GM21576 (cell line): Measurements from ENCODE around the gene PLB1.
A peak's percentile ranks its signal among the peaks of the same experiment; 100 is the strongest.

Experiments
- ATAC-seq: cut with Tn5 transposase; IDR thresholded peaks from one replicate; pipeline ENCODE4 v1.9.1; 2021; ENCODE audit warnings: mild to moderate bottlenecking, moderate library complexity; ENCODE audit not compliant: unreplicated experiment

The PLB1 gene

GRCh38 chr2:28624793-28625701 is 129.2 kb downstream of the PLB1 start:
- ATAC-seq = peak; percentile 65

GRCh38 chr2:28626376-28626775 is 130.5 kb downstream of the PLB1 start:
- no peak for ATAC-seq

DNA sequence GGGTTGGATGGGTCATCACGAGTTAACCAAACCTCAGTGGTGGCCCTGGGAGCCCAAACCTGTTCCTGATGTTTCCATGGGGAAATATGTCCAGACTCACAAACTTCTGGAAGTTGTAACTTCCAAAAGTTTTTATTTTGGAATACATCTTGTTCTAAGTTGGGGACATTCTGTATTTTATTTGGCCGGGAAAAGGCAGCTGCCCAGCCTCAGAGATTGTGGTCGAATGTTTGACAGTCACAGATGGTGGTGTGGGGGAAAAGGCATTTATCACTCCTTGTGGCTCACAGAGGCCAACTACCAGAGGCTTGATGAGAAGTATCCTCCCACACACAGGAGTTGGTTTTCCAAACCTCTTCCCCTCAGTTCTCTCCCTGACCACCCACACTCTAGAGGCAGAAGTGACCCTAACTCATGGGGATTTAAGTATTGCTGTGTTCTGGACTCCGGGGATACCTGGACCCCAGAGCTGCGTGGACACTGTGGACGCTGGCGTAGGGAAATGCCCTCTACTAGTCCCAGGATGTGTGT is 131.1 kb downstream of the PLB1 start:
- ATAC-seq = no peak

- ATAC-seq = no peak
Observed at GRCh38 chr2:28627722-28628480, 132.0 kb downstream of the PLB1 start.

DNA sequence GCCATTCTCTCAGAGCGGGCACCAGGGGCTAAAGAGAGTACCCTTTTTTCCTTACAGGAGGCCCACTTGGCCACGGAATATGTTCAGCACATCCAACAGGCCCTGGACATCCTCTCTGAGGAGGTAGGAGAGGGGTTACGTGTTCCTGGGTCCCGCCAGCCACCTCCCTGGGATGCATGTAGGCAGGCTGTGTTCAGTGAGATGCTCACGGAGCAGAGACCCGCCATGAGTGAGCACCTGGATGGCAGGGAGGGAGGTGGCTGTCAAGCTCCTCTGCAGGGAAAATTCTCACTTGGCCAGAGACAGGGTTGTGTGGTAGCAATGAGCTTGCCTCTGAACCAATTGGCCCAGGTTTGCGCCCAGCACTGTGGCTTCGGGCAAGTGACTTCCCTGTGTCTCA is 132.6 kb downstream of the PLB1 start:
- ATAC-seq = no peak

GRCh38 chr2:28628987-28629386 is 133.1 kb downstream of the PLB1 start:
- ATAC-seq = no peak

DNA sequence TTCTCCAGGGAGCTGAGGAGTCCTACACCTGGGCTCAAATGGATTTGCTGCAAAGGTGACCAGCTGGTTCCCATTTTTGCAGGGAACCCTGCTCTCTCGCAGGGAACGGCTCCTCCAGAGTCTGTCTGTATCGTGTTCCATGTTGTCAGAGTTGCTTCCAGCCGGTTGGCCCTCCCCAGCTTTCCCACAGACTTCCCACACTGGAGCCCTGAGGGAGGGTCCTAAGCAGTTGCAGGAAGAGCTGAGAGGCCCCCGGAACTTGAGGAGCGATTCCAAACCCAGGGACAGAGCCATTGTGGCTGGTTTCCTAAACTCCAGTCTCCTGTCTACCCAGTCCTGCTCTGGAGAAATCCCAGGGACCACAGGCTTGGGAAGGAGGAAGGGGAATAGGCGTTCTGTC is 134.1 kb downstream of the PLB1 start:
- ATAC-seq = no peak

DNA sequence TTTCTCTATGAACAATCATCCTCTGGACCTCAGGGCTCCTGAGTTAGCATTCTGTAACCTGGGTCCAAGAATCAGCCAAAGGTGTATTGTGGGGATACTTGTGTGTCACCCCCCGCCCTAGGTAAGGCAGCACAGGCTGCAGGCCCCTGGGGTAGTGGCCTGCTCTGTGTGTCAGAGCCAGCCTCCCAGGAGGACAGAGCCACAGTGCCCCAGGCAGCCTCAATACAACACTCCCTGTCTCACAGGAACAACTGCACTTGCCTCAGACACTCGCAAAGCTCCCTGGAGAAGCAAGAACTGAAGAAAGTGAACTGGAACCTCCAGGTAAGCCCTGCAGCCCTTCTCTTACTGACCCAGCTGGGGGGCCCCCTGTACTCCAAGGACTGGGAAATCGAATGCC is 134.5 kb downstream of the PLB1 start:
- no peak for ATAC-seq

DNA sequence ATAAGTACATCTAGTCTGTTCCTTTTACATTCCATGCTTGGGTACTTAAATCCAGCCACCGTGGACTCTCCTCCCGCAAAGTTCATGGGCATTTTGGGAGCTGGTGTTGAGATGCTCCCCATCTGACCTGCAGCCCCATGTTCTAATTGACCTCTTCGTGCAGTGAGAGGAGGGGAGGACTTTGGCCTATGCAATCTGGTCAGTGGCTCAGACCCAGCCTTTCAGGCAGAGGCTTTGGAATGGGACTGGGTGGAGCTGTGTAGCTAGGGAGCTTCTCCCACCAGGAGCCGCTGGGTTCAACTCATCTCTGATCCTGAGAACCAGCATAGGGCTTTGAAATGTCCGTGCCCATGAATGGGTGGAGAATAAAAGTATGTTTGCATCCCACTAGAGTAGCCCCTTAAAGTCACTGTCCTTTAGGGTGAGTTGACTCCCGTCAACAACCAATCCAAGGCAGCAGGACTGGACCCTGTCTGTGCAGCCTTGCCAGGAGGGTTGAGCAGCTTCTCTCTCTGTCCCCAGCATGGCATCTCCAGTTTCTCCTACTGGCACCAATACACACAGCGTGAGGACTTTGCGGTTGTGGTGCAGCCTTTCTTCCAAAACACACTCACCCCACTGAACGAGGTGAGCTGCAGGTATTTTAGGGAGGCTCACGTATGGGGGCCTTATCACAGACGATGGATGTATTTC is 135.8 kb downstream of the PLB1 start:
- ATAC-seq = no peak

DNA sequence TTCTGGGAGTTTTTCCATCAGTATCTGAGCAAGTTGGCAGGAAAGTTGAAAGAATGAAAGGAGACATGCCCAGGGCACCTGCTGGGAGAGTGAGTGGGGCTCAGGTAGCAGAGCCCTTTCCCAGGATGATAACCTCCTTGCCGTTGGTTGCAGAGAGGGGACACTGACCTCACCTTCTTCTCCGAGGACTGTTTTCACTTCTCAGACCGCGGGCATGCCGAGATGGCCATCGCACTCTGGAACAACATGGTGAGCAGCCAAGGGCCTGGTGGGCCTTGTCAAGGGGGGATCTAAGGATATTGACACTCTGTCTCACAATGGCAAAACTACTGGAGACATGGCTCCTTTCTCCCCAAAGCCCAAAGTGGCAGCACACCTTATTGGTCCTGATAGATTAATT is 136.9 kb downstream of the PLB1 start:
- no peak for ATAC-seq

- no peak for ATAC-seq
Observed at GRCh38 chr2:28633204-28633603, 137.3 kb downstream of the PLB1 start.

DNA sequence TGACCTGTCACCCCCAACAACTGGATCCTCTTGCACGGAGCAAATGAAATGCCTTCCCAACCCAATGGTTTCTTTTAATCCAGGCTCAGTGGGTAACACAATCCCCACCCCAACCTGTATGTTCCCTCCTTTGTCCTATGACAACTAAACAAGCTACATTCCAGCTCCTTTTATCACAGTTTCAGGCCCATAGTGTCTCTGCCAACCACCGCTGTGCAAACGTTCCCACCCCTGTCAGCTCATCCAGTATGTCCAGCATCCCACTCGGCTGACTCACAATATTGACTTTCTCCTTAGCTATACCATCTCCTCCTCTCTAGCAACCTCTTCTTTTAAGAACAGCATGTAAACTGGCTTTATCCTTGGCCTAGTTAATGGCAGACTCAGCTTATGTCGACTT is 137.9 kb downstream of the PLB1 start:
- no peak for ATAC-seq

DNA sequence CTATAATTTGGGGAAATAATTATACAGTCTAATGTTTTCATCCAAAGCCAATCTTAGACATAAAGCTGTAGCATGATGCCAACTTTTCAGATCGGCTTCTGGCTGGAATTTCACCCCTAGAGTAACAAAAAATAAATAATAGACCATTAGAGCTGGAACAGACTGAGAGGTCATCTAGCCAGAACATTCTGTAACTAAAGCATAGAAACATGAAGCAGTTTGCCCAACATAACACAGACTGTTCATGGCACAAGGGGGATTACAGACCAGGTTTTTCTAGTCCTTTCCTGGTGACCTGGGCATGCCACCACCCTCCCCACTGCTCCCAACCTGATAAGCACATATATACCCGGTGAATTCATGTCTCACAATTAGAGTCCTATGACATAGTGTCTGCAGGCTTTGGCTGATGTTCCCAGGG is 139.3 kb downstream of the PLB1 start:
- no peak for ATAC-seq

- ATAC-seq = no peak
Observed at GRCh38 chr2:28636491-28636890, 140.6 kb downstream of the PLB1 start.

- no peak for ATAC-seq
Observed at GRCh38 chr2:28637066-28638047, 141.5 kb downstream of the PLB1 start.

DNA sequence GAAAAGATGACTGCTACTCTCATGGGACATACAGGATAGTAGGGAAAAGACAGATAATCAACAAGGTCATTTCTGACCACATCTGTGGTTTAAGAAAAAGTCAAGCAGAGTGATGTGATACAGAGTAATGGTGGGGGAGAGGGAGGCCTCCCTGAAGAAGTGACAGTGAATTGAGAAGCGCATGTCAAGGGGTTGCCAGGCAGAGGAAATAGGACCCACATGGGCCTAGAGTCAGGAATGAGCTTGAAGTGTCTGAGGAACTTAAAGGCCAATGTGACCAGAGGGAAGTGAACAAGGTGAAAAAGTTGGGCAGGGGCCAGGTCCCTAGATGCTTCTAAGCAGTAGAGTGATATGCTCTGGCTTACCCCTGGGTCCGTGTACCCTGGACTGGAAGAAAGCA is 142.2 kb downstream of the PLB1 start:
- no peak for ATAC-seq

DNA sequence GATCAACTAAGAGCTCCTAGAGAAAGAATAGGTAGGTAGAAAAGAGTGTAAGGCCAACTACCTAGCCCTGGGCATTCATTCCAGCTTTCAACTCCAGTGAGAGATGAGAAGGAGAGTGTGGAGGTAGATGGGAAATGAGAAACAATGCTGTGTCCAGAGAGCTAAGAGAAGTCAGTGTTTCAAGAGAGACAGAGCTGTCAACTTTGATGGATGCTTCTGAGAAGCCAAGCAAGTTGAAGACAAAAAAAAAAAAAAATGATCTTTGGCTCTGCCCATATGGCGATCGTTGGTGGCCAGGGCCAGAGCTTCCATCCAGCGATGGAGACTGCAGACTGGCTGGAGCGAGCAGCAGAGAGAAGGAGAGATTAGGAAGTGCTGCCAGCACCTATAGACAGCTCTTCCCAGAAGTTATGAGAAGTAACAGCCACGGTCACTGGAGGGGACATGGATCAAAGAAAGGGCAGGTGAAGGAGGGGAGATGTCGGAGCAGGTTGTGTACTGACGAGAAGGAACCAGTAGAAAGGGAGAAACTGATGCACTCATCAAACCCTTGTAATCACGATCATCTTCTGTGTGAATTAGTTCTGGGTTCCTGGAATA is 143.3 kb downstream of the PLB1 start:
- ATAC-seq = no peak

- ATAC-seq = no peak
Observed at GRCh38 chr2:28639836-28640235, 144.0 kb downstream of the PLB1 start.

DNA sequence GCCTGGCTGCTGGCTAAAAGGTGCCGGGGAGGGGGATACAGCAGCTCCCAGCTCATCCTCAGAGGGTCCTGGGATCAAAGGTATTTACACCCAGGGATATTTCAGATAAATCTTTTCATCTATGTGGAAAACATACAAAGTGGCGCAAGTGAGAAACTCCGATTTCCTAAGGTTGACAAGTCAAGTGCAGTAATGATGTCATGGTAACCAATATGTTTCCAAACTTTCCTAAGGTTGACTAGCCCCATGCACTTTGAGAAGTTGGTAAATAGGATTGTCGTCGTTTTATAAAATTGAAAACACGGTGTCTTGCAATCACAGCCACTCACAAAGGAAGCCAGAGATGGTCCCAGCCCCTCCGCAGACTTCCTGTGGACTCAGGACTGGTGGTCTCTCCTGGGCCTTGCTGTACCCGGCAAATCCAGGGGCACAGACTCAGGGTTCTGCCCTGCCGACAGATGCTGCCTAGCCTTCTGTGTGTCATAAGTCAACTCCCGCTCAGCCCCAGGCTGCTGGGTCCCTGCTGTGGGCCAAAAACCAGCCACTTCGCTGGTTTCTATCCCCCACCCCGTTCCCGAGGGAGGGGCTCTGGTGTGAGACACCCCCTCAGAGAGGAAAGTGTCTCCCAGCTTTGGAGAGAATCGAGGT is 144.5 kb downstream of the PLB1 start:
- ATAC-seq = no peak
